NCI-H526 treated with DMSO at 0.1 percent for 48 hours (cell line): ENCODE measurements around the gene BATF3.
"Not testable (repeated sequence)": the region's sequence is repeated elsewhere in the genome, so short reads cannot be mapped to it uniquely, and the experiment has no call there.

Source experiments
- DNase-seq: peaks from one replicate; lab custom pipeline; 2025; lab: John Stamatoyannopoulos, UW

The BATF3 gene

DNA sequence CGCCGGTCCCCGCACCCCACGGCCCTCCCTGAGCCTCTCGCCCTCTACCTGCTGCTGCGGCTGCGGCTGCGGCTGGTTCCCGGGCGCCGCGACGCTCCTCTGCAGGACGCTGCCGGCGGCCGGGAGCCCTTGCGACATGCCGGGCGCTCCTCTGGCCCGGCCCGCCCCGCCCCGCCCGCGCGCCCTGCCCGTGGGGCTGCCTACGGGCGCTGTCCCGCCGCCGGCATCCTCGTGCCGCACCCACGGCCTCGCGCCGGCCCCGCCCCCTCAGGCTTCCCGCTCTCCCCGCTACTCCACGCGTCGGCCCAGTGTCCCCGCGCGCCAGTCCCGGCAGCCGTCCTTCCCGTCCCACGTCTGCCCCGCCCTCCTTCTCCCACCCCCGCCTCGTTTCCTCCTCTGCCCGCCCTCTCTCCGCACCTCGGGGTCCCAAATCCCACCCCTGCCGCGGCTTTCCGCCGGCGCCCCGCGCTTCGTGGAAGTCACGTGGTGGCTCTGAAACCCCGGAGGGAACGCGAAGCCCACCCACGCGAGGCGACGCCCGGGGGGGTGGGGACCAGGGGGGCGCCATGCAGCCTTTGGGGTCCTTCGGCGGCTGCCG is at the start of gene BATF3:
Gene BATF3, minus strand, starts transcription at position 216 of the 598 bp plus-strand sequence. Its CDS starts 78 bp downstream, at position 138.
- no peak for DNase-seq

GRCh38 chr1:212746546-212746945 is 46.9 kb upstream of the BATF3 start:
- no peak for DNase-seq

GRCh38 chr1:212745303-212745702 is 45.7 kb upstream of the BATF3 start:
- no peak for DNase-seq

DNA sequence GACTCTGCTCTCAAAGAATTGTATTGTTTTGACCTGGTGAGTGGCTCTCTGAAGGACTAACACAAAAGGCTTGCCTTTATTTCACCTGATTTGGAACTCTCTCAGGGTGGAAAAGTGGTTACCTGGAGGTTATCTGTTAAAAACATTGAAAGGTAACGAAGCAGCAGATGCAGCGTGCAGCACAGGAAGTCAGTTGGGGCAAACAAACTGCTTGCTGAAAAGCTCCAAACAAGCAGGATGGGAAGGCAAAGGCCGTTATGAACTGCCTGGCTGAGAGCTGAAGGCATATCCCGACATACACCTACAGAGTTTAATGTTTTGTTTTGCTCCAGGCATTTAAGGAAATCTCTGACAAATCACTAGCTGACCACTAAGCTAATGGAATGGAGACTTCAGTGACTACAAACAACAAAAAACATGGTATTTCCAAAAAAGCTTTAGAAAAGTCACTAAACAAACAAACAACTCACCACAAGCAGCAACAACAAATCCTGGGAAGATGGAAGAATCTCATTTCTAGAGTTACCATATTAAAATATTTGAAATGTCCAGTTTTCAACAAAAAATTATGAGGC is 44.3 kb upstream of the BATF3 start:
- DNase-seq: no peak

GRCh38 chr1:212738330-212738729 is 38.7 kb upstream of the BATF3 start:
- DNase-seq: no peak

GRCh38 chr1:212737559-212737958 is 37.9 kb upstream of the BATF3 start:
- no peak for DNase-seq

- DNase-seq: no peak
Observed at GRCh38 chr1:212733109-212733508, 33.5 kb upstream of the BATF3 start.

- no peak for DNase-seq
Observed at GRCh38 chr1:212731630-212732029, 32.0 kb upstream of the BATF3 start.

DNA sequence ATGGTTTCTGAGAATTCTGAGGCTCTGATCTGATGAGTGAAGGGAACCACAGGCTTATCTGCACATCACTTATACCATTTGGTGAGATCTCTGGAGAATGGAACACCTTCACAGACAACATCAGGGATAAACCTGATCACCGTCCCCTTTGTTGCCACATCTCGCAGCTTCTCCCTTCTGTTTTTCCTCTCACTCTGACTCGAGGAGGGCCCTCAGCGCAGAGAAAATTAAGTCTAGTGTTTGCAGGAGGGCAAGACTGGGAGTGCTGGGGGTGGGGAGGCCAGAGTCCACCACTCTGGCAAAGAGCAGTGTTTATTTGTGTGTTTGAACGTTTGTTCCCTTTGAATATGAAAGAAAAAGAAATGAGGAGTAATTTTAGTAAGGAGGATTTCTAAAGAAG is 29.0 kb upstream of the BATF3 start:
- DNase-seq: no peak

- no peak for DNase-seq
Observed at GRCh38 chr1:212727386-212728181, 27.9 kb upstream of the BATF3 start.

DNA sequence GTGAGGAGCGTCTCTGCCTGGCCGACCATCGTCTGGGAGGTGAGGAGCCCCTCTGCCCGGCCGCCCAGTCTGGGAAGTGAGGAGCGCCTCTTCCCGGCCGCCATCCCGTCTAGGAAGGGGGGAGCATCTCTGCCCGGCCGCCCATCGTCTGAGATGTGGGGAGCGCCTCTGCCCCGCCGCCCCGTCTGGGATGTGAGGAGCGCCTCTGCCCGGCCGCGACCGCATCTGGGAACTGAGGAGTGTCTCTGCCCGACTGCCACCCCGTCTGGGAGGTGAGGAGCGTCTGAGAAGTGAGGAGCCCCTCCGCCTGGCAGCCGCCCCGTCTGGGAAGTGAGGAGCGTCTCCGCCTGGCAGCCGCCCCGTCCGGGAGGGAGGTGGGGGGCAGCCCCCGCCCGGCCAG is 25.0 kb upstream of the BATF3 start:
- DNase-seq: not testable (repeated sequence)

GRCh38 chr1:212722270-212722957 is 22.8 kb upstream of the BATF3 start:
- no peak for DNase-seq

DNA sequence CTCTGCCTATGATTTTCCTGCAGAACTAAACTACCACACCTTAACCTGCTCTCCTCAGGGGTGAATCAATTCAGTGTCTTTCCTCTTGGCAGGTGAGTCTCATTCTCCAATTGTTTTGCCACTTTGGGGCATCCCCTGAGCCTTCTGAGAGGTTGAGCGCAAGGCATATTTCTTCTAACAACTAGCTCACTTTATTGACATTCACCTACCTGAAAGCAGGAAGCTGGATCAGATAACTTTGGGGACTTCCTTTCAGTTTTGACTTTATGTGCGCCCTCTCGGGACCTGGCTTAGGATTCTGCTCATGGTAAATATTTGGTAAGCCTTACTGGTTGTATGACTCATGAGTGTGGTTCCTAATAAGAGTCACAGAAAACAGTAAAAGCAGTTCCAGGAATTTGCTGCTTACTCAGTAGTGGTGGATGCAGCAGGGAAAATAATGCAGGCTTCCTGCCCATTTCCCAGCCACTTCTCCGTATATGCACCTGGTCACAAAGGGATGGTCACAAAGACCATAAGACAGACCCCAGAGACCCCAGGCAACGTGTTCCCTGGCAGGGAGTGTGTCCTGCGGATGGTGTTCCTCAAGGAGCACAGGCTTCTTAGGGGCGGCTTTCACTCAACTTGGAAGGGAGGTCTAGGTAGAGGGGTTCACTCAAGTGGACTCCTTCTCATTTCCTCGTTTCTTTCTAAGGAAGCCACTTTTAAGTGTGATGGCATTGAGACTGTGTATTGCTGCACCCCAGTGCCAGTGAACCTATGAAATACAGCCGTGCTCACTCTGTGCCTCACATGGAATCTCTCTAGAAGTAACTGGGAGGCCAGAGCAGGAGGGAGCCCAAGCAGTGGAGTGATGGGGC is 22.0 kb upstream of the BATF3 start:
- no peak for DNase-seq

GRCh38 chr1:212719633-212720032 is 20.0 kb upstream of the BATF3 start:
- no peak for DNase-seq

- no peak for DNase-seq
Observed at GRCh38 chr1:212718499-212718898, 18.9 kb upstream of the BATF3 start.

- no peak for DNase-seq
Observed at GRCh38 chr1:212716161-212716560, 16.5 kb upstream of the BATF3 start.

DNA sequence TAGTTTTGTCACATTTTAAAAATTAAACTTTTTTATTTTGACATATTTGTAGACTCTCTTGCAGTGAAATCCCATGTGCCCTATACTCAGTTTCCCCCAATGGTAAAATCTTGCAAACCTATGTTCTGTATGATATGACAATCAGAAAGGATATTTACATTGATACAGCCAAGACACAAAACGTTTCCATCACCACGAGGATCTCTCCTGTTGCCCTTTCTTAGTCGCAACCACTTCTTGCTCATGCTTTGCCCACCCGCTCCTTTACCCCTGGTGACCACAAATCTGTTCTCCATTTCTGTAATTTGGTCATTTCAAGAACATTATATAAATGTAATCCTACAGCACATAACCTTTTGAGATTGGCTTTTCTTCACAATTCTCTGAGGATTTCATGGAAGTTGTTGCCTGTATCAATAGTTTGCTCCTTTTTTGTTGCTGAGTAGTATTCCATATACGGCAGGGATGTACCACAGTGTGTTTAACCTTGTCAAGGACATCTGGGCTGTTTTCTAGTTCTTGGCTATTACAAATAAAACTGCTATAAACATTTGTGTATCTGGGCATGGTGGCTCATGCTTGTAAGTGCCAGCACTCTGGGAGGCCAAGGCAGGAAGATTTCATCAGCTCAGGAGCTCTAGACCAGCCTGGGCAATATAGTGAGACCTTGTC is 14.0 kb upstream of the BATF3 start:
- DNase-seq: no peak

DNA sequence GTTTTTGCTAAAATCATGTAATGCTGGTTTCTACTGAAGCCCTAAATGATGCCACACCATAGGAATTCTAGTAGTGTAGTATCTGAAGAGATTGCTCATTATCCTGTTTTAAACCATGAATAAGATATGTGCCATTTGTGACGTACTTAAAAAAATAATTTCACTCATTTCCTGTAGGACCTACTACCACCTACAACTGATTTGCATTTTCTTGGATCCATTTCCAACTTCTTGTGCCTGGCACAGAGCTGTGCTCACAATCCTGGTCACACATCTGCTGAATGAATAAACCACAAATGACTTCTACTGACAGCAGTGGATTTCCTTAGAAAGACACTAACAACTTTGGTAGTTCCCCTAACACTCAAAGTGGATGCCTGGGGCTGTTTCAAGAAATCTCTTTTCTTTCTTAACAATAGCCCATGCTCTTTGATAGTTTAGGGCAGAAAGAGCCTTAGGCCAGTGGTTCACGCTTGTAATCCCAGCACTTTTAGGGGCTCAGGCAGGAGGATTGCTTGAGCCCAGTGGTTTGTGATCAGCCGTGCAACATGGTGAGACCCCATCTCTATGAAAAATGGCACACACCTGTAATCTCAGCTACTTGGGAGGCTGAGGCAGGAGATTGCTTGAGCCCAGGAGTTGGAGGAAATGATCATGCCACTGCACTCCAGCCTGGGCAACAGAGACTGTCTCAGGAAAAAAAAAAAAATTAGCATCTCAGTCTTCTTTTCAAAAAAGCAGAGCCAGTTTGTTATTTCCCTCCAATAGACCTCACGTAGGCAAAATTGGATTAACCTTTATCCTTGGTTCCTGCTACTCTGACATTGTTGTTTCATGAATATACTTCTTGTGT is 13.0 kb upstream of the BATF3 start:
- DNase-seq: no peak

- DNase-seq: not testable (repeated sequence)
Observed at GRCh38 chr1:212711974-212712373, 12.3 kb upstream of the BATF3 start.

- no peak for DNase-seq
Observed at GRCh38 chr1:212710566-212710965, 10.9 kb upstream of the BATF3 start.
